Spleen (tissue), 11 donors: ENCODE results near the gene METTL8. TPM values are rescaled to one million over a fixed set of nuclear protein-coding genes. Genes with fewer than 3 reads are reported as not detected.

Experiments used
- DNase-seq: peaks from one replicate; pipeline ENCODE4 v3.0.0-alpha.2; 2020
- H3K27ac ChIP-seq, 8 donors: fragments of 200-600 bp; sonication (generic) in 7 of 8; 1 replicate in 4 of 8; 2 replicates in 4 of 8; pipeline versions ENCODE4 v1.5.0 to v1.8.0; 2016 to 2021; ENCODE audit warnings: inconsistent platforms in 4 of 8, mild to moderate bottlenecking in 4 of 8, moderate library complexity in 1 of 8
- H3K27me3 ChIP-seq, 7 donors: fragments of 200-600 bp; sonication (generic) in 6 of 7; replicated peaks in 1 of 7; 1 replicate in 4 of 7; 2 replicates in 3 of 7; pipeline versions ENCODE4 v1.5.0 to v1.8.0; 2016 to 2021; ENCODE audit warnings: inconsistent platforms in 3 of 7, mild to moderate bottlenecking in 1 of 7
- H3K36me3 ChIP-seq, 6 donors: fragments of 200-600 bp; sonication (generic) in 5 of 6; 1 replicate in 4 of 6; 2 replicates in 2 of 6; pipeline versions ENCODE4 v1.5.0 to v1.8.0; 2016 to 2021; ENCODE audit warnings: inconsistent platforms in 2 of 6
- H3K4me1 ChIP-seq, 6 donors: fragments of 200-600 bp; sonication (generic) in 5 of 6; 1 replicate in 3 of 6; 2 replicates in 3 of 6; pipeline versions ENCODE4 v1.5.0 to v1.8.0; 2016 to 2021; ENCODE audit warnings: inconsistent platforms in 3 of 6
- H3K4me3 ChIP-seq, 8 donors: fragments of 200-600 bp; sonication (generic) in 7 of 8; 1 replicate in 4 of 8; 2 replicates in 4 of 8; pipeline versions ENCODE4 v1.5.0 to v1.8.0; 2016 to 2021; ENCODE audit warnings: inconsistent platforms in 4 of 8, mild to moderate bottlenecking in 4 of 8, moderate library complexity in 2 of 8
- H3K9me3 ChIP-seq, 8 donors: fragments of 200-600 bp; sonication (generic) in 7 of 8; 1 replicate in 4 of 8; 2 replicates in 4 of 8; pipeline versions ENCODE4 v1.5.0 to v1.8.0; 2016 to 2021; ENCODE audit warnings: inconsistent platforms in 4 of 8
- CTCF ChIP-seq, 11 experiments: fragments of 200-600 bp in 7 of 11; fragments of 450-650 bp in 4 of 11; sonication (generic) in 4 of 11; IDR thresholded peaks in 8 of 11; conservative IDR thresholded peaks in 3 of 11; 1 replicate in 7 of 11; 2 replicates in 4 of 11; pipeline versions ENCODE4 v1.4.0 to v1.8.0; 2016 to 2021; ENCODE audit warnings: antibody characterized with exemption in 11 of 11, inconsistent platforms in 4 of 11, mild to moderate bottlenecking in 1 of 11
- POLR2A ChIP-seq, 3 donors: fragments of 450-650 bp; IDR thresholded peaks; one replicate each; pipeline ENCODE4 v1.5.1; 2017; ENCODE audit warnings: antibody characterized with exemption in 3 of 3, mild to moderate bottlenecking in 1 of 3
- POLR2AphosphoS5 ChIP-seq, 3 donors: sonication (generic); formaldehyde crosslinking; IDR thresholded peaks; one replicate each; pipeline ENCODE4 v1.5.1; 2017; ENCODE audit warnings: antibody characterized with exemption in 3 of 3
- WGBS, 5 donors: extraction: QIAGEN DNeasy Blood & Tissue Kit in 3 of 5; methylation state at CpG; one replicate each; pipeline versions ENCODE4 v1.1.5 to v1.1.7; 2013 to 2018; 5-methylcytosine and 5-hydroxymethylcytosine counted together
- intact Hi-C: fragments of 100-400 bp; cut with DNase I; formaldehyde crosslinking; loops from one replicate; pipeline ENCODE4 v1.15.0; 2023; ENCODE audit warnings: low total_unique reads
- polyA plus RNA-seq, 3 donors: library from polyadenylated mRNA; stranded (reverse); fragments of 200-250 nt; gene quantifications; one replicate each; pipeline ENCODE4 v1.2.1, GENCODE V29; 2013
- total RNA-seq, 7 donors: library from RNA; depleted of rRNA in 3 of 7; stranded (reverse); fragments of >200 nt in 3 of 7; fragmentation: NEBNext Ultra II Directional in 4 of 7; extraction: Animal tissue kit (Norgen Biotek cat#: 25700) in 4 of 7; gene quantifications; one replicate each; pipeline versions ENCODE4 v1.1.0 to v1.2.1, GENCODE V29; 2016 to 2021
- donor health status: healthy with polysubstance abuse.
- donor health status: DM: no; HTN: no; CAD: no; lungs with moderate emphysema.
- donor health status: DM: no; HTN: no; CAD: no.
- donor health status: Bipolar disorder and iron deficiency.
- donor health status: healthy.
- donor health status: DM: no; HTN: no; CAD: no.
- donor health status: DM: yes; HTN: yes; CAD: no.

METTL8 gene
- total and polyA plus RNA-seq, 10 donors: 15.4 to 48.7 (median 24.7) TPM

GRCh38 chr2:171480908-171481307, 47.1 kb upstream of the METTL8 start:
- H3K4me3 ChIP-seq: no peak overlapping the region
- WGBS, 5 donors: 85 to 98% (median 91%) methylated on average over 1 of the region's 1 CpG
- DNase-seq: no peak

GRCh38 chr2:171479154-171479814, 45.5 kb upstream of the METTL8 start:
- 63 to 89% (median 75%) methylated on average over 3 of the region's 3 CpGs for WGBS, 5 donors
- H3K4me1 ChIP-seq: peaks cover 0 to 8% (median 0%) of the 10 kb centered on the region in 6 donors
- intact Hi-C loops: no loop called here
- H3K27ac ChIP-seq: no peak overlapping the region
- H3K4me3 ChIP-seq: no peak overlapping the region
- H3K36me3 ChIP-seq: peaks cover 0 to 91% (median 19%) of the 10 kb centered on the region in 6 donors
- DNase-seq: no peak
- no peaks in the 10 kb centered on the region for H3K9me3 ChIP-seq
- H3K27me3 ChIP-seq: no peaks in the 10 kb centered on the region
- no peak for TF ChIP-seq POLR2AphosphoS5 (IDR thresholded peaks at IDR 0.05)
- TF ChIP-seq POLR2A (IDR thresholded peaks at IDR 0.05): no peak
- TF ChIP-seq CTCF (IDR thresholded peaks at IDR 0.05 in 8 of 11, conservative IDR thresholded peaks at IDR 0.05 in 3 of 11): no peak

More at GRCh38 chr2:171480908-171481307, 47.1 kb upstream of the METTL8 start:
- peaks cover 0 to 8% (median 0%) of the 10 kb centered on the region in 6 donors for H3K4me1 ChIP-seq
- no peaks in the 10 kb centered on the region for H3K27me3 ChIP-seq
- no peaks in the 10 kb centered on the region for H3K9me3 ChIP-seq
- TF ChIP-seq CTCF (IDR thresholded peaks at IDR 0.05 in 8 of 11, conservative IDR thresholded peaks at IDR 0.05 in 3 of 11) (no peak), POLR2A (IDR thresholded peaks at IDR 0.05) (no peak), POLR2AphosphoS5 (IDR thresholded peaks at IDR 0.05) (no peak)
- no peak overlapping the region for H3K27ac ChIP-seq
- intact Hi-C loops: no loop called here
- peaks cover 0 to 87% (median 18%) of the 10 kb centered on the region in 6 donors for H3K36me3 ChIP-seq

- Histone ChIP-seq H3K27ac (no peak overlapping the region), H3K27me3 (no peaks in the 10 kb centered on the region), H3K9me3 (no peaks in the 10 kb centered on the region), H3K4me1 (peaks cover 0 to 8% (median 0%) of the 10 kb centered on the region in 6 donors), H3K36me3 (peaks cover 0 to 95% (median 19%) of the 10 kb centered on the region in 6 donors), H3K4me3 (no peak overlapping the region)
- intact Hi-C loops: no loop called here
- DNase-seq: no peak
- 64 to 80% (median 73%) methylated on average over 1 of the region's 1 CpG for WGBS, 5 donors
- TF ChIP-seq POLR2AphosphoS5 (IDR thresholded peaks at IDR 0.05): no peak
- TF ChIP-seq CTCF (IDR thresholded peaks at IDR 0.05 in 8 of 11, conservative IDR thresholded peaks at IDR 0.05 in 3 of 11): no peak
- TF ChIP-seq POLR2A (IDR thresholded peaks at IDR 0.05): no peak
These were observed 44.6 kb upstream of the METTL8 start for GRCh38 chr2:171478345-171478744.

GRCh38 chr2:171475979-171476378, 42.2 kb upstream of the METTL8 start:
- H3K27me3 ChIP-seq: no peaks in the 10 kb centered on the region
- no peak overlapping the region for H3K27ac ChIP-seq
- H3K9me3 ChIP-seq: no peaks in the 10 kb centered on the region
- TF ChIP-seq POLR2A (IDR thresholded peaks at IDR 0.05): no peak
- TF ChIP-seq POLR2AphosphoS5 (IDR thresholded peaks at IDR 0.05): no peak
- TF ChIP-seq CTCF (IDR thresholded peaks at IDR 0.05 in 8 of 11, conservative IDR thresholded peaks at IDR 0.05 in 3 of 11): no peak
- WGBS, 5 donors: 58 to 87% (median 83%) methylated on average over 1 of the region's 1 CpG
- peaks cover 0 to 5% (median 0%) of the 10 kb centered on the region in 6 donors for H3K4me1 ChIP-seq
- H3K36me3 ChIP-seq: peaks cover 0 to 98% (median 28%) of the 10 kb centered on the region in 6 donors
- intact Hi-C loops: no loop called here
- H3K4me3 ChIP-seq: no peak overlapping the region
- no peak for DNase-seq
